Activated T-helper 1 cell treated with Interleukin-2 at 50 U/mL for 16 hours (primary cell): ENCODE measurements around the gene SGIP1.
"Not testable (repeated sequence)": the region's sequence is repeated elsewhere in the genome, so short reads cannot be mapped to it uniquely, and the experiment has no call there.

Source experiments
- DNase-seq: peaks from one replicate; pipeline ENCODE4 v3.0.0-alpha.2; 2020; ENCODE audit warnings: low read depth

The SGIP1 gene

GRCh38 chr1:66684353-66684752 is 150.4 kb downstream of the SGIP1 start:
- DNase-seq: no peak

GRCh38 chr1:66685265-66685664 is 151.3 kb downstream of the SGIP1 start:
- no peak for DNase-seq

GRCh38 chr1:66685670-66686069 is 151.7 kb downstream of the SGIP1 start:
- DNase-seq: no peak

- DNase-seq: no peak
Measured at GRCh38 chr1:66686406-66686805, 152.5 kb downstream of the SGIP1 start.

GRCh38 chr1:66687358-66687757 is 153.4 kb downstream of the SGIP1 start:
- no peak for DNase-seq

GRCh38 chr1:66690666-66691381 is 156.9 kb downstream of the SGIP1 start:
- no peak for DNase-seq

- no peak for DNase-seq
Measured at GRCh38 chr1:66692681-66693080, 158.7 kb downstream of the SGIP1 start.

- no peak for DNase-seq
Measured at GRCh38 chr1:66693856-66694255, 159.9 kb downstream of the SGIP1 start.

- no peak for DNase-seq
Measured at GRCh38 chr1:66695116-66695515, 161.2 kb downstream of the SGIP1 start.

- no peak for DNase-seq
Measured at GRCh38 chr1:66696771-66697170, 162.8 kb downstream of the SGIP1 start.

- no peak for DNase-seq
Measured at GRCh38 chr1:66699213-66699612, 165.3 kb downstream of the SGIP1 start.

- no peak for DNase-seq
Measured at GRCh38 chr1:66704177-66704875, 170.4 kb downstream of the SGIP1 start.

GRCh38 chr1:66705110-66705509 is 171.2 kb downstream of the SGIP1 start:
- DNase-seq: no peak

GRCh38 chr1:66711420-66711819 is 177.5 kb downstream of the SGIP1 start:
- no peak for DNase-seq

- DNase-seq: no peak
Measured at GRCh38 chr1:66712839-66713238, 178.9 kb downstream of the SGIP1 start.

- no peak for DNase-seq
Measured at GRCh38 chr1:66723985-66724384, 190.0 kb downstream of the SGIP1 start.

GRCh38 chr1:66725885-66726665 is 192.1 kb downstream of the SGIP1 start:
- DNase-seq: no peak

GRCh38 chr1:66728021-66728420 is 194.1 kb downstream of the SGIP1 start:
- no peak for DNase-seq

GRCh38 chr1:66728716-66729115 is 194.8 kb downstream of the SGIP1 start:
- DNase-seq: not testable (repeated sequence)

- no peak for DNase-seq
Measured at GRCh38 chr1:66729119-66729518, 195.2 kb downstream of the SGIP1 start.

- no peak for DNase-seq
Measured at GRCh38 chr1:66729523-66729922, 195.6 kb downstream of the SGIP1 start.

GRCh38 chr1:66730462-66730861 is 196.5 kb downstream of the SGIP1 start:
- no peak for DNase-seq
